GM15510 (cell line): ENCODE results near the gene TFCP2L1.

Experiments
- POLR2A ChIP-seq: IDR thresholded peaks from 3 replicates; pipeline ENCODE4 v1.6.1; 2011; ENCODE audit warnings: borderline replicate concordance; ENCODE audit not compliant: insufficient read length; ENCODE audit errors: extremely low read depth

Gene TFCP2L1

DNA sequence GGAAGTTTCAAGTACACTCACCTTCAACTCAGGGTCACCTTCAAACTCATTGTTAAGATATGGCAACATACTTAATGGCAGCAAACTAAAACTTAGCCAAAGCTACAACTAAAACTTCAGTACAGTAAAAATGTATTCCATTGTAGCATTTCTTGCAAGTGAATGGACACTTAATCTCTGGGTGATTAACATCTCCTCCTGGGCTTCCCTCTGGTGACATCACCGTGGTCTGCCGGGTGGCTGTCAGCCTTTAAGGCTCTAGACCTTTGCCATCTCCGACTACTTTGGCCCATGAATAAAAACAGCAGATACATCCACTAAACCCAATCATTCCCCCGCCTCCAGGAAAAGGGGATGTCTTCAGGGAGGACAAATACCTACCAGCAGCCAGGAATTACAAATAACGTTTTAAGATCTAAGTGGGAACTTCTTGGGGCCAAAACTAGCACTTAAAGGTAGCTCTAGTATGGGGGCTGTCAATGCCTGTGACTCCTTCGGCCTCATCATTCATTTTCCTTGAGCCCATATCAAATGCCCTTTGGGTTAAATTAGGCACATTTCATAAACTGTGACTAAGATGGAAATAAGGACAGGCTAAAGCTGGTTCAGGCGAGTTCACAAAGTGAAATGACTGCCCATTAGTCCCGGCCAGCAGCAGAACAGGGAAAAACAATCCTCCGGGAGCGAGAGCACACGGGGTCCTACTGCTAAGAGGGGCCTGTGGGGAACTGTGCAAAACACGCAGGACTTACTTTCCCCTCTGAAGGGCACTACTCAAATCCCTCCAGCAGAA, 1.1 kb downstream of the TFCP2L1 start:
- TF ChIP-seq POLR2A, result no peak

DNA sequence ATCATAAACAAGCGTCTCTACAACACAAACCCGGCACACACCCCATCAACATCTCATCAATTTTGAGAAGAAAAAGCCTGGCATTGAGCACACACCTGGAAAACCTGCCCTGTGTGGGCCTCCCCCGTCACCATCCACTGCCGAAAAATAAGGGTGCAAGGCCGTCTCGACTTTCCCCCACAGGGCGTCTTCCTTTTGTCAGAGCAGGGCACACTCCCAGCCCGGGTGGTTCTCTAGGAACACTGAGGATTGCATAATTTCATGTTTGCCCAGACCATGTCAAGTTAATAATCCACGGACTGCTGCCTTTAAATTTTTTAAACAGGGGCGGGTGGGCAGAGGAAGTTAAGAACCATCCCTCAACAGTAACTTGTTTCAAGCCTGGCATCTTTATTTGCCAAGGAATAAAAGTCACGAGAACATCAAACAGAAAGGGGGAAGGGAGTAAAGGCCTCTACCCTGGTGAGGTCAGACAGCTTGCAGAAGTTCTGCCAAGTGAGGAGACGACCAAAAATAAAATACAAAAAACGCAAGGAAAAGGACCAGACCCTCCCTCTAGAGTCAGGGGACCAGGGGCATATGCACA, 2.1 kb downstream of the TFCP2L1 start:
- TF ChIP-seq POLR2A, result no peak

DNA sequence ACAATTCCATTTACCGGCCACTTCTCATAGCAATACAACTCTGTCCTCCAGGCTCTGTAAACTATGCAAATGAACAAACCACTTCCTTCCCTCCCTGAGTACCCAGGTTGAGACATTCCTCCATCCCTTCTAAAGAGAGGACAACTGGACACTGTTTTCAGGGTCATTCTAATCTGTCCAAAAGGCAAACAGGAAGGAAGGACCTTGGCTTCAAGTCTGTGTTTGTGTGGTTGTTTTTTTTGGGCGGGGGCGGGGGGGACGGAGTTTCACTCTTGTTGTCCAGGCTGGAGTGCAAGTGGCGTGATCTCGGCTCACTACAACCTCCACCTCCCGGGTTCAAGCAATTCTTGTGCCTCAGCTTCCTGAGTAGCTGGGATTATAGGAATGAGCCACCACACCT, 3.3 kb downstream of the TFCP2L1 start:
- TF ChIP-seq POLR2A, result no peak

- TF ChIP-seq POLR2A, result no peak
Observed at GRCh38 chr2:121281107-121281506, 3.9 kb downstream of the TFCP2L1 start.

- no peak for TF ChIP-seq POLR2A
Observed at GRCh38 chr2:121279476-121280220, 5.4 kb downstream of the TFCP2L1 start.

DNA sequence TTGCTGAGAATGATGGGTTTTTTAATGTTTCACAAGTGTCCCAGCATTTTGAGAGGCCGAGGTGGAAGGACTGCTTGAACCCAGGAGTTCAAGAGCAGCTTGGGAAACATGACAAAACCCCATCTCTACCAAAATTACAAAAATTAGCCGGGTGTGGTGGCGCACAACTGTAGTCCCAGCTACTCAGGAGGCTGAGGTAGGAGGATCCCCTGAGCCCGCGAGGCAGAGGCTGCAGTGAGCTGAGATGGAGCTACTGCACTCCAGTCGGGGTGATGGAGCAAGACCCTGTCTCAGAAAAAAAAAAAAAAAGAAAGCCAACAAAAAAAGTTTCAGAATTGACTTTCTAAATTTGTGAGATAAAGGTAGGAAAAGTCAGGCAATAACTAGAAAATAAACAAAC, 8.7 kb downstream of the TFCP2L1 start:
- TF ChIP-seq POLR2A, result no peak

GRCh38 chr2:121273116-121273515, 11.9 kb downstream of the TFCP2L1 start:
- TF ChIP-seq POLR2A, result no peak

DNA sequence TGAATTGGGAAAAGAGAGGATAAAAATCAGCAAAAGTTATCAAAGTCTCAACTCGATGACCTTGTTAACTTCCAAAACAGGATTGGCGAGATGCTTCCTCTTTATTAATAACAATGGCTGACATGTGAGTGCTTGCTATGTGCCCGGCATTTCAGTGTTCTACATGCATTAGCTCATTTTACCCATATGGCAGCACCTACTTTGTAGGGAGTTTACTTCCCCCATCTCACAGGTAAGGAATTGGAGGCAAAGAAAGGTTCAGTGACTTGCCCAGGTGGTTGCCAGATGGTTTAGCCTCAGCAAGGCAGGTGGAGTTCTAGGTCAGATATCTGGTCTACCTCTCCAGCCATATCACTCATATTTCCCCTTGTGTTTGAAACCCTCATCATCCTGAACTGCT, 12.4 kb downstream of the TFCP2L1 start:
- TF ChIP-seq POLR2A, result no peak

GRCh38 chr2:121266543-121267106, 18.4 kb downstream of the TFCP2L1 start:
- TF ChIP-seq POLR2A, result no peak

- no peak for TF ChIP-seq POLR2A
Observed at GRCh38 chr2:121263996-121264715, 20.8 kb downstream of the TFCP2L1 start.

DNA sequence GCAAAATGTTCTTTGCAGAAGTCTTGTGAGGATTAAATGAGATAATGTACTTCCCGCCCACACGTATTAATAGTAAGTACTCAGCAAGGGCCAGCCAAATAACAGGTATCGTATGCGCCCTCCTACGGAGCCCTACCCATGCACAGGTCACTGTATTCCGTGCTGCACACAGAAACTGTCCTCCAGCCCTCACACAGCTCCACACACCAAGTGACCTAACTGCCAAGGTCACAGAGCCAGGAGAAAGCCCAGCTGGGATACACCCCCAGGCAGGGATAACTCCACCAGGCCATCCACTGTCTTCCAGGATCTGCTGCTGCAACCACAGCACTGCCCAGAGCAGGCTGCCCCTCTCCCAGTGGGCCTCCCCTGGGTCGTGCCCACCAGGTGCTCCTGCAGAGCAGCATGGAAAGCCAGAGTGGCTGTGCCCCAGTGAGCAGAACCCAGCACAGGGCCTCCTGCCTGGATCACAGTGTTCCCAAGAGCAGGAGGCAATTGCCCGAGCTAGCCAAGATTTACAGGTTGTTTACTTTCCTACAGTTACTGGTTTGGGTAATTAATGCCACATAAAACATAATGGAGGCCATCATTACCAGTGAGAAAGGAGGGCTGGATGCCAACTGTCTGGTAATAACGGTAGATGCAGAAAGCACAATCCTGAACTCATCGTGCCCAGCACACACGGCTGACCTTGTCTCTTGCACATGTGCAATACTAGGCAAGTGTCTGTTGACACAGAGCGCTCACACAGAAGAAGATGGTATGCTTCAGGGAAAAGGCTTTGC, 24.4 kb downstream of the TFCP2L1 start:
- no peak for TF ChIP-seq POLR2A

- TF ChIP-seq POLR2A, result no peak
Observed at GRCh38 chr2:121258051-121258450, 27.0 kb downstream of the TFCP2L1 start.

DNA sequence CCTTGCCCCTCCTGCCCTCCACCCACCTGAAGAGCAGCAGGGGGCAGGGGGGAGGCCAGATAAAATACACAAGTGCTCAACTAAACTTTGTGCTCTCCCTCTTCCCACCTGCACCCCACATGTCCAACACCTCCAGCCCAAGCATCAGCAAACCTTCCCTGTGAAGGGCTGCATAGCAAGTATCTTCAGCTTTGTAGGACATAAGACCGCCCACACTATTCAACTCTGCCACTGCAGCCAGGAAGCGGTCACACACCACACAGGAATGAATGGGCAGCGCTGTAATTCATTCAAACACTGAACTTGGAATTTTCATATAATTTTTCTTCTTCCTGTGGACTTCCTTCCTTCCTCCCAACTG, 27.5 kb downstream of the TFCP2L1 start:
- TF ChIP-seq POLR2A, result no peak
